ENCODE measurements around the gene CDCA4.

GRCh38 chr14:105045710-105046326, 24.9 kb upstream of the CDCA4 start:
- TF ChIP-seq POLR2AphosphoS5 (IDR thresholded peaks at IDR 0.05; ENCODE audit: low read depth, low read length) (no peak), REST (IDR thresholded peaks at IDR 0.05; ENCODE audit: insufficient read depth in 1 of 2, low read depth in 2 of 2, low read length in 2 of 2) (no peak)
